Upper lobe of right lung (tissue), 1 donor: ENCODE results near the gene DERA. TPM values are rescaled to one million over a fixed set of nuclear protein-coding genes. Genes with fewer than 3 reads are reported as not detected.

ENCODE experiments used
- ATAC-seq: fragments of 200-7000 bp; cut with Tn5 transposase; one replicate; pipeline ENCODE4 v1.9.1; 2020; ENCODE audit warnings: mild to moderate bottlenecking, moderate library complexity
- DNase-seq: peaks from one replicate; pipeline ENCODE4 v3.0.0-alpha.2; 2020
- H3K27ac ChIP-seq: fragments of 200-600 bp; one replicate; pipeline ENCODE4 v1.8.0; 2022
- H3K27me3 ChIP-seq: fragments of 200-600 bp; one replicate; pipeline ENCODE4 v1.8.0; 2022; ENCODE audit warnings: mild to moderate bottlenecking
- H3K36me3 ChIP-seq: fragments of 200-600 bp; one replicate; pipeline ENCODE4 v1.8.0; 2022
- H3K4me1 ChIP-seq: fragments of 200-600 bp; one replicate; pipeline ENCODE4 v1.8.0; 2022
- H3K4me3 ChIP-seq: fragments of 200-600 bp; one replicate; pipeline ENCODE4 v1.8.0; 2022; ENCODE audit warnings: mild to moderate bottlenecking
- H3K9me3 ChIP-seq: fragments of 200-600 bp; one replicate; pipeline ENCODE4 v1.8.0; 2022
- intact Hi-C: fragments of 100-400 bp; cut with DNase I; formaldehyde crosslinking; loops from one replicate; pipeline ENCODE4 v1.11.0; 2022
- total RNA-seq: library from RNA; stranded (reverse); fragmentation: NEBNext Ultra II Directional; extraction: Animal tissue kit (Norgen Biotek cat#: 25700); gene quantifications from one replicate; pipeline ENCODE4 v1.2.1, GENCODE V29; 2021
- TF ChIP-seq, protein P1 (sequence below): fragments of 200-600 bp; IDR thresholded peaks from one replicate; pipeline ENCODE4 v1.8.0; 2022; ENCODE audit warnings: antibody characterized with exemption
- donor health status: DM: no; HTN: yes; CAD: no; lungs with severe emphysema.

Gene DERA
- total RNA-seq, 1 donor from 2014 or later = 36.6 TPM

DNA sequence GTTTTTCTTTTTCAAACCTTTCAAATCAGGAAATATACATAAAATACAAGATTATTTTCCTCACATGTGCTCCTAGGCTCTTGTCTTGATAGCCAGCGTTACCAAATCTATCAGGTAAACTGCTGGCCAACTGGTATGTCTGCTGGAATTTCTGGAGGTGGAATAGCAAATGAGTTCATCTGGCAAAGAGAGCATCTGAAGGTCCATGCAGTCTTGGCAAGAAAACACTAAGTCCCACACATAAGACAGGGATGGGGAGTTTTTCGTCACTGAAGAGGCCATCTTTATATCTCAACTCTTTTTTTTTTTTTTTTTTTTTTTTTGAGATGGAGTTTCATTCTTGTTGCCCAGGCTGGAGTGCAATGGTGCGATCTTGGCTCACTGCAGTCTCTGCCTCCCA is 60.1 kb downstream of the DERA start:
- no peaks in the 10 kb centered on the region for H3K4me1 ChIP-seq
- peaks cover 11% of the 10 kb centered on the region for H3K36me3 ChIP-seq
- DNase-seq (no peak), ATAC-seq (no peak)
- no peak overlapping the region for H3K4me3 ChIP-seq
- H3K27me3 ChIP-seq = no peaks in the 10 kb centered on the region
- H3K27ac ChIP-seq = no peak overlapping the region
- intact Hi-C loops = no loop called here
- H3K9me3 ChIP-seq = no peaks in the 10 kb centered on the region
- TF ChIP-seq, protein P1, sequence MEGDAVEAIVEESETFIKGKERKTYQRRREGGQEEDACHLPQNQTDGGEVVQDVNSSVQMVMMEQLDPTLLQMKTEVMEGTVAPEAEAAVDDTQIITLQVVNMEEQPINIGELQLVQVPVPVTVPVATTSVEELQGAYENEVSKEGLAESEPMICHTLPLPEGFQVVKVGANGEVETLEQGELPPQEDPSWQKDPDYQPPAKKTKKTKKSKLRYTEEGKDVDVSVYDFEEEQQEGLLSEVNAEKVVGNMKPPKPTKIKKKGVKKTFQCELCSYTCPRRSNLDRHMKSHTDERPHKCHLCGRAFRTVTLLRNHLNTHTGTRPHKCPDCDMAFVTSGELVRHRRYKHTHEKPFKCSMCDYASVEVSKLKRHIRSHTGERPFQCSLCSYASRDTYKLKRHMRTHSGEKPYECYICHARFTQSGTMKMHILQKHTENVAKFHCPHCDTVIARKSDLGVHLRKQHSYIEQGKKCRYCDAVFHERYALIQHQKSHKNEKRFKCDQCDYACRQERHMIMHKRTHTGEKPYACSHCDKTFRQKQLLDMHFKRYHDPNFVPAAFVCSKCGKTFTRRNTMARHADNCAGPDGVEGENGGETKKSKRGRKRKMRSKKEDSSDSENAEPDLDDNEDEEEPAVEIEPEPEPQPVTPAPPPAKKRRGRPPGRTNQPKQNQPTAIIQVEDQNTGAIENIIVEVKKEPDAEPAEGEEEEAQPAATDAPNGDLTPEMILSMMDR = no peak

DNA sequence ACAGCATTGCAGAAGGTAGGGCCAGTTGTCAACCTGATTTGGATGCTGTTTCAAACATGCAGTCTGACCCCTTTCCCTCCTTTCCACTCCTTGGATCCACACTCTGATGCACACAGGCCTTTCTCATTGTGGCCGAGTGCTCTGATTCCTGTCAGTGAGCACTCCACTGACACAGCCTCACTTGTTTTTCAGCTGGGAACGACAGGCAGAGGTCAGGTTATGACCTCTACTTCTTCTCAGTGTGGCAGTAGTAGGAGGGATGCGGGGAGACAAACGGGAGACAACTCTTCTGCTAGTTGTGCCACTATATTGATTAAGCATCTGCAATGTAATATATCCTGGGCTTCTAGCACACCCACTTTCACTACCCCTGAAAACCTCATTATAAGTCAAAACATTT is 61.8 kb downstream of the DERA start:
- Histone ChIP-seq H3K27me3 (no peaks in the 10 kb centered on the region), H3K4me1 (no peaks in the 10 kb centered on the region), H3K27ac (no peak overlapping the region), H3K36me3 (peaks cover 7% of the 10 kb centered on the region), H3K9me3 (no peaks in the 10 kb centered on the region), H3K4me3 (no peak overlapping the region)
- DNase-seq = no peak
- intact Hi-C loops = no loop called here
- TF ChIP-seq, protein P1 = no peak
- no peak for ATAC-seq

DNA sequence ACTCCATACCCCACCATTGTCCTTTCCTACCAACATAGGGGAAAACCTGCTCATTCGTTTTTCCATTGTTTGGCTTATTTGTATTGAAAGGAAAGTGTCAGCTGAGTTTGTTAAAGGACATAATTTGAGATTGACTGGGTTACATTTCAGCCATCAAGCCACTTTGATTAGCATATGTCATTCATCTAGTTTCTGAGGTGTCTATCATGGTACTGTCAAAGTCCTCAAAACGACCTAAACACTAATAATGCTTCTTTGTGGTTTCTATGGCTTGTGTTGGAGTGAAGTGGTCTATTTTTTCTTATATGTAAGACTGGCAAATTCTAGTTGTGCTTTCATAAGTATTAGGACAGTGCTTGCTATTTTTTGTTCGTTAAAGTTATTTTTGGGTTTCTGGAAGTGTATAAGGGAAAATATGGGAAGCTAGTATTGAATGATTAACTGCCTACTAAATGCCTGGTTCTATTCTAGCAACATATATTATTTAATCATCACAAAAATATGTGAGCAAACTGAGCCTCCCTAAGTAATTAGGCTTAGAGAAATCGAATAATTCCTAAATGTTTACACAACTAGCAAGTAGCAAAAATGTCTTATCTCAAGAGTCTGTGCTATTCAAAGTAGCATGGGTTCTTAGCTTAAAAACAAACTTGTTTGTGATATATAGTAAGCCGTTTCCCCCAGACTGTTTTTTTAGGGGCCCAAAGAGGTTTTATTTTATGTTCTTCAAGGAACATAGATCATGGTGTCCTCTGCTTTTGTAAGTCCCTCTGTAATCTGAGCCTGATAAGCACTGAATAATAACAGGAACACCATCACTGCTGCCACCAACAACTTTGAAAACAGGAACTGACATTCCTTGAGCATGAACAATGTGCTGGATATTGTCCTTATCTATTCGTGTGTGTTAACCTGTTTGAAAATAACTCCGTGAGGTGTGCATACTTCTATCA is 67.1 kb downstream of the DERA start:
- no peak for DNase-seq
- Histone ChIP-seq H3K9me3 (no peaks in the 10 kb centered on the region), H3K27me3 (no peaks in the 10 kb centered on the region), H3K27ac (peak overlapping the region; percentile 47), H3K36me3 (peaks cover 2% of the 10 kb centered on the region), H3K4me3 (no peak overlapping the region), H3K4me1 (peaks cover 22% of the 10 kb centered on the region)
- intact Hi-C loops = no loop called here
- TF ChIP-seq, protein P1 = no peak
- ATAC-seq = peak; percentile 71

DNA sequence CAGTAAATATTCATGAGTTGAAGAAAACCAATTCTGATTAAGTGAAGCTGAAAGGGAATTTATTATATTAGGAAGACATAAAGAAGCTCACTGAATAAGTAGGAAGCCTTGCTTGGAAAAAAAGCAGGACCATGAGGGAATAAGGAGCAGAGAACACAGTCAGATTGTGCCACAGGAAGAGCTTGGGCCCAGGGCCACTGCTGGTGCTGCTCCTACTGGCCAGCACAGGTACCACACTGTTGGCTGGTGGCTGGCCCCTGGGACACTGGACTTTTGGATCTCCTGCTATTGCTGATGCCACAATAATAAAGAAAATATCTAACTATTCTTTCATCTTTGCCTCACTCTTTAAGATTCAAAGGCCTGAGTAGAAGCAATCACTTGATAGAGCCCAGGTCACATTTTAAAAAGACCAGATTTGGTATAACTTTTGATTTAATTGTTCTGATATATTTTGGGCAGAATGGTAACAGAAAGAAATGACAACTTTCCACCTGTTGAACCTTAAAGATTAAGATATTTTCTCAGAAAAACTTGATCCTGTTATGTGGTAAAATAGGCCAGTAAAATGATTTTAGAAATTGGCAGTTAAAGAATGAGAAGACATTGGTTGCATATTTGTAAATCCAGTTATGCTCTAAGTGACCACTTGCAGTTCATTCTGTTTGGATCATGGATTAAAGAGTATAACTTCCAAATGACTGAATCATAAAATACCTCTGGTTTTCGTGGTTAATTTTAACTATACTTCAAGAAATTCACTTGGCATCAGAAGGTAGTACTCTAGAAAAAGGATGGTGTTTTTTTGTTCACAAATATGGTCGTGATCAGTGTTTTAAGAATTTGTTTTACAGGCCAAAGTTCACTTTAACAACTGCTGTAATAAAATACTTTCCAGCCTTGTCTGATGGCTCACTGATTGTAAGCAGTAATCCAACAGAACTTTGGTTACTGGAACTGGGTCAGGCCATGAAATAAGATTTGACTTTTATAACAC is 68.3 kb downstream of the DERA start:
- H3K4me3 ChIP-seq = no peak overlapping the region
- H3K27ac ChIP-seq = peak overlapping the region; percentile 47
- no peak for DNase-seq
- H3K4me1 ChIP-seq = peaks cover 23% of the 10 kb centered on the region
- H3K9me3 ChIP-seq = no peaks in the 10 kb centered on the region
- intact Hi-C loops = no loop called here
- TF ChIP-seq, protein P1 = peak; percentile 50
- peak; percentile 81 for ATAC-seq
- H3K36me3 ChIP-seq = peaks cover 7% of the 10 kb centered on the region
- H3K27me3 ChIP-seq = no peaks in the 10 kb centered on the region

DNA sequence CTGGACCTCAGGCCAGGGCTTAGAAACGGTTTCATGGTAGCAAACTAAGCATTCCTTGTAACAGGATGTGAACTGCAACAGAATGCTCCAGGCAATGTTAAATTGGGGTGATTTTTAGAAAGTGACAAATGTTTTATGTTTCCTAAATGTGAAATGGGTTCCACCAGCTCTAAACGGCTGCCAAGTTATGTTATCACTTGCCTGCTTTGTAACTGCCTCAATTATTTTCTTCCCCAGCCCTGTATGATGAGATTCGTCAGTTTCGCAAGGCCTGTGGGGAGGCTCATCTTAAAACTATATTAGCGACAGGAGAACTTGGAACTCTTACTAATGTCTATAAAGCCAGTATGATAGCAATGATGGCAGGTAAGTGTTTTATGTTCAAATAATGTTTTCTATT is 70.9 kb downstream of the DERA start:
- no peaks in the 10 kb centered on the region for H3K27me3 ChIP-seq
- DNase-seq (no peak), ATAC-seq (no peak)
- peaks cover 7% of the 10 kb centered on the region for H3K36me3 ChIP-seq
- intact Hi-C loops = no loop called here
- H3K9me3 ChIP-seq = no peaks in the 10 kb centered on the region
- no peak overlapping the region for H3K4me3 ChIP-seq
- TF ChIP-seq, protein P1 = no peak
- H3K27ac ChIP-seq = no peak overlapping the region
- peaks cover 28% of the 10 kb centered on the region for H3K4me1 ChIP-seq
